GM18502 (cell line): Measurements from ENCODE around the gene LDHAL6B.

Experiments
- ATAC-seq: cut with Tn5 transposase; IDR thresholded peaks from one replicate; pipeline ENCODE4 v1.9.1; 2021; ENCODE audit warnings: mild to moderate bottlenecking; ENCODE audit not compliant: unreplicated experiment, poor library complexity

Gene LDHAL6B

DNA sequence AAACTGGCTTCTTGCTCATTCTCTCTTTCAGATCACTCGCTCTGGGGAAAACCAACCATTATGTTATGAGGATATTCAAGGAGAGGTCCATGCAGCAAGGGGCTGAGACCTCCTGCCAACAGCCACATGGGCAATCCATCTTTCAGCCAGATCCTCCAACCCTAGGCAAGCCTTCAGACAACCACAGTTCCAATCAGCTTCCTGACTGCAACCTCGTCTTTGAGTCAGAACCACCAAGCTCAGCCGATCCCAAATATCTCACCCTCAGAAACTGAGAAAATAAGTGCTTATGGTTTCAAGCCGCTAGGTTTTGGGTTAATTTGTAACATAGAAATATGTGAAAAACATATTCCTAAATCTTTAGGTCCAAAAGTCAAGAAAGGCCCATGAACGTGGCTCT lies 10.3 kb downstream of the LDHAL6B start:
- ATAC-seq: no peak

DNA sequence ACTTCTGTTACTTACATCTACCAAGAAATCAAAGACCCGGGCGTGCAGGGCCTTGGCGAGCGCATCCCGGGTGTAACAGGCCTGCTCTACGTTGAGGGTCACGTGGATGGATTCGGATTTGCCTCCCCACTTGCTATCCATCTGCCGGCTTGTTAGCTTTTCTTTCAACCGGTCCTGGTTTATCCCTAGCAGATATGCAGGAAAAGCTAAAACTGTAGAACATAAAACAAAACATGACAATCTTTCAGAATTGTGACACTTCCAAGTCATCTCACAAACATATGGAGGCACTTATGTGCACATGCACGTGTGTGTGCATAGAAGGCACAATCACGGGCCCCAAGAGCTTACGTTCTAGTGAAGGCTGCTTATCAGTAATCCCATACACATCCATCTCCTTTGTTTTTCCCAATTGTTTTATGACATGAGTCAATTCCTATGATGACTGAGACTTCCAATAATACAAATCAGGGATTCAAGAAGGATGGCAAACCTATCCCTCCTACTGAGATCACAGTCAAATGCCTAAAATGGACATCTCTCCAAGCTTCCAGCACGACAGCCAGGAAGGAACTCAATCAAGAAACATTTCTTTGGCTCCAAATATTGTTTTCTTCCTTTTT lies 11.3 kb downstream of the LDHAL6B start:
- ATAC-seq: no peak

DNA sequence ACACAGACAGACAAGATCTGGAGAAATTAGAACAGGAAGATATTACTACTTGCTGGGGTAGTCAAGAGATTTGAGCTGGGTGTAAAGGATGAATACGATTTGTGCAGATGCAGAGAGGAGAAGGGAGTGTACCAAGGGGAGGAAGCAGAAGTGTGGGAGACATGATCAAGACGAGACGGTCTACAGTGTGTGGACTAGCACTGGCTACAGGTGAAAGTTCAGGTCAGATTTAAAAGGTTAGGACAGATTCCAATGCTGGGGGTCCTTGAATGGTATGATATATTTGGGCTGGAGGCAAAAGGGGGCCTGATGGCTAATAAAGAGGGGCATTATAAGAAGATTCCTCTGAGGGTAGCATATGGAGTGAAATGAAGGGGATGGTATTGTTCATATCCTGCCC lies 12.1 kb downstream of the LDHAL6B start:
- no peak for ATAC-seq

DNA sequence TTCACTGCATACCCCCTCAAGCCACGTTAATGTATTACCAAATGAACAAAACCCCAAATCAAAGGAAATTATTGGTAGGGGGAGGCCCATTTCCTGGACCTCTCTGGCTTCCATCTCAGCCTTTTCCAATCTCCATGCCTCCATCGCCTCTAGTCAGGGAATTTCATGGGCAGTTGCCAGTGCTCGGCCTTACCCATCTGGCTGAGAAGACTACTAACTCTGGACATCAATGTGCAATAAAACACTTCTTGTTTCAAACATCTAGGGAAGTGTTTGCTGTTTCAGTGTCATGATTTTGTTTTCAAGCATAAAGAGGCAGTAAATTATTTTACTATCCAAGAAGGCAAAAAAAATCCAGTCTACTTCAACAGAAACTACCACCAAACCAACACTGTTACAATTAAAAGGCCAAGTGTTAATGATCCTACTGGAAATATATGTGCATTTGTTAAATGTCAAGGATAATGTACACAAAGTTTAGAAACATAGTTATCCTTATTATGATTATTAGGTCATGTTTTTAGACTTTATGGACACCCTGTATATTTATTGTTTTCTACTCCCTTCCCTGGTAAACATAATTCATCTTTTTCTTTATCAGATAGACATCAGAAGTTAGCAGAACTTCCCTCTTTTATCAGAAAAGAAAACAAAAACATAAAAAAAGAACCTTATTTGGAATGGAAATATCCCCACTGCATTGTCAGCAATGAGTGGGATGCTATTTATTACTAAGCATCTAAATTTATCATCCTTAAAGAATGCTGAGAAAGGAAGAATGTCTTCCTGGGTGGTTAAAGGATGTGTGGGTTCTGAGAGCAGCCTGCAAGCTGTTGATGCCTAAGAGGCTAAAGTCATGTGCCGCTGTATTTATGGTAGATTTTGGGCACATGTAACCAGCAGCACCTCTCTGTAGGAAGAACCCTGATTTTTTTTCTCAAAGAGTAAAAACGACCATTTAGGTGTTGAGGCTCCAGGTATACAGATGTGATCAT lies 15.2 kb downstream of the LDHAL6B start:
- ATAC-seq: no peak

DNA sequence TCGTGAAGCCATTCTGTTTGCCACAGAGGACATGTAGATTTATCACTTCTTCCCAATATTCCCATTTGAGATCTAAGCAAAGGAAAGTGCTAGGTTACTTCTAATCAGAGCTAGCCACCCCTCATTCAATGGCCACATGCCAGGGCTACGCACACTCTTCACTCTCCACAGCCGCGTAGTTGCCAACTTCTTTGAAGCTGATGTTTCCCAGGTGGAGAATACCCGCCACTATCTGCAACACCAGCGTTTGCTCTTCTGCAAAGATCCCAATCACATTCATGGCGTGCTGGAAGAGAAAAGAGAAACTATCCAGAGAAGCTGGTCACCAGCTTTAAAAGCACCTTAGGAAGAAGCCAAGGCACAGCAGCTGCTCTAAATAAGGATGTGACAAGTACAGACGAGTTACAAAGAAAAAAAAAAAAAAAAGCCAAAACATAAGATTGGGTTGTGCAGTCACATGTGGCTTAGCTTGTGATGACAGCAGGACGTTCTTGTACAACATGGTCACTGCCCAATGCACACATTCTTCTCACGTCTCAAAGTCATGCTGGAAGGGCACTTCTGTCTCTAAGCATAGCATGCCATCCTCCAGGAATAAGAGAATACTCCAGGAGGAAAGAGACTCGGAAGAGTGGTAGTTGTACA lies 16.4 kb downstream of the LDHAL6B start:
- ATAC-seq: no peak

DNA sequence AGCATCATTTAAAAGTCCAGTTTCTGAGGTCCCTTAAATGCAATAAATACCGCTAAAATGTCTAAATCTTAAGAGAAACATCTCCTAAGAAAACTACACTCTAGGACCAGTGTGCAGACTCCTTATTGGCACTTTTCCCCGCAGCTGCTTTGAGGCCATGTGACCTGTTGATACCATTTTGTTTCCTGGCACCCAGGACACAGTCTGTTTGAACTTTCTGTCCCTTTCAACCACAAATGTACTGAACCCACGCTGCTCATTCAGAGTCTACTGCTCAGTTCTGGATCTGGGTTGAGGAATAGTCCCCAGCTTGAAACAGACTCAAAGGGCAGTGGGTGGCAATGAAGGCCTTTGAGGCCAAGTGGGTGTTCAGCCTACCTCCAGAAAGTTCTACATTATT lies 17.1 kb downstream of the LDHAL6B start:
- ATAC-seq: no peak

DNA sequence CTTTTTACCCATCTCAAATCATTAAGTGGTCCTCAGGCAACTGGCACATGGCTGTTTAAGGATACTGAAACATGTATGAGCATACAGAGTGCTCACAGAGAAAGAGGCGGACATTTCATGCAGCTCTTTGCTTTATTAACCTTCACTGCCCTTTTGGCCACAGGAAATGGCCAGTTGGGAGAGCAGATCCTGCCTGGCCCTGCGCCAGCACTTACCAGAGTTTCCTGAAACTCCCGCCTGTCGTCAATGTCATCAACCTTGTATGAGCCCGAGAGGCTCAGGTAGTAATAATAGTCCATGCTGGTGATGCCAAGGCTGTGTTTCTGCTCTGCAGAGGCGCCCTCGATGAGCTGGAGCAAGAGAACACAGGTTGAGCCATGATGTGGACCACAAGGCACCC lies 17.8 kb downstream of the LDHAL6B start:
- no peak for ATAC-seq

DNA sequence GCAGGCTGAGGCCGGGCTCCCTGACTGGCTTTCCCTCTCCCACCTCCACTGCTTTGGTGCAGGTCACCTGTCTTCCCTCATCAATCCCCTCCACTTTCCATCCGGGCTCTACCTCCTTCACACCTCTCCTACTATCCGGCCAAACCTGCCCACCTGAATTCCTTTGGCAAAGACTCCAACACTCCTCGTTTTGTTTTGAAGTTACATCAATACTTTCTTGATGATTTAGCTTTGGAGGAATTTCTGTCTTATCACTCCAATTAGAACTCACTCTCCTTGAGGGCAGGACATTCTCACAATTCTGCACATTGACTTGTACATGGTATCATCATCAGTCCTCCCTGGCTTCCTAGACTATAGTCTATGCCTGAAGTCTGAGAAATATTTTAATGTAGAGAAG lies 20.4 kb downstream of the LDHAL6B start:
- no peak for ATAC-seq

DNA sequence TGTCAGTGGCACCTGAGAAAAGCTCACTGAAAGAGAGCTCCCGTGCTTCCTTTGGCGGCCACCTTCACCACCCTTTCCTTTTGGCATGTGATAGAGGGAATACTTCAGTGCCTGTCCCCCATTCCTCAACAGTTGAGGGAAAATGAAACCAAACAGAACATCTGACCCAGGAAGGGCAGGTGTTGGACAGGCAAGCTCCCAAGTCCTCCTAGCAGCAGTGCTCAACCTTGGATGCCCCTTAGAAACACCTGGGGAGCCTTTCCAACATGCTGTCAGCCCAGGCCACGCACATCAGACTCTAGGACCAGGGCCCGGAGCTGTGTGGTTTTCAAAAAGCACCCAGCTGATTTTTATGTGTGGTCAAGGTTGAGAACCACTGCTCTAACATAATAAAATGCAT lies 22.4 kb downstream of the LDHAL6B start:
- ATAC-seq: no peak

DNA sequence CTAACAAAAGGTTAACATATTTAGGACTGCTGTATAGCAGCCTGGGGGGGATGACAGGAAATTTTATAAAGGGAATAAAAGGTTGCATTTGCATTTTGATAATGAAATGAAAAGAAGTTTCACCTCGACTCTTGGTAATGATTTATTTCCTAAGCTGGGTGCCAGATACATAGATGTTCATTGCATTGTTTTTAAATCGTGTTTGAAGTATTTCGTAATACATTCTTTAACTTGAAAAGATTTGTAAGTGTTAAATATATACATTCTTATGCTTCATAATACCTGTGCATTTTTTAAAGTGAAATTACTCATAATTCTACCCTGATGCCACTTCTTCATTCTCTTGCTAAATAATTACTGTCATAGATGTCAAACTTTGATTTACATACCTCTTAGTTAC lies 22.8 kb downstream of the LDHAL6B start:
- ATAC-seq: no peak

DNA sequence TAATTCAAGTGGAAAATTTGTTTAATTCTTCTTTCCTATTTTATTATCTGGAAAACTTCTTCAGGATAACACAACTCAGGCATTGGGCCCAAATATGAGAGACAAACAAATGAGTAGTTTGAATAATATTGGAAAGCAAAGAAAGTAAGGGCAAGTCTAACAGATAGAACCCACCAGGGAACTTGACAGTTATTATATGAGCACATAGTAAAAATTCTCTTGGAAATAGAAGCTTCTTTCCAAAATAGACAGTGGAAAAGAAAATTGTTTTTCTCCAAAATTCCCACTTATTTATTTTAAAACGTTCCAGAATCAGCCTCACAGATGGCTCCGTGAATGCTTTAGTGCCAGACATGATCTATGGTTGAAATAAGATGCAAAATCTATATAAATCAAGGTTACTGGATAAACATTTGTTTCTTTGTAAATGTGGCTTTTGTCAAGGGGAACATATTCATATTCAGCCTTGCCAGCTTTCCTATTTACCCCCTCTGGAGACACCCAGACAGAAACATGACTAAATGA lies 23.9 kb downstream of the LDHAL6B start:
- ATAC-seq: no peak

DNA sequence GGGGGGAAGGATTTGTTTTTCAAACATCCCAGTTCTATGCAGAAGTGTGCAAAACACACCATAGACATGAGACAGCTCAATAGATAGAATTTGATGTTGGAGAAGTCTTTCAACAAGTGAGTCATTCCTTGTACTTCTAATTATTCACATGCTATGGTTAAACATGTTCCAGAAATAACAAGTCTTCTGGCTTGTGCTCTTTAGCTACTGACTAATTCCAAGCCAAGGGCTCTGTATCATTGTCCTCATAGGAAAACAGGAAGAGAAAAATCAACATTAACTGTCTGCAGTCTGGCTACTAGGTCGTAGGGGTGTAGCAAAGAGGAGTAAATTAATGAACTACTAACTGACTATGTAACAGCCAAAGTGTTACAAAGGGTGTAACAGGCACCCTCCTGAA lies 25.8 kb downstream of the LDHAL6B start:
- no peak for ATAC-seq

DNA sequence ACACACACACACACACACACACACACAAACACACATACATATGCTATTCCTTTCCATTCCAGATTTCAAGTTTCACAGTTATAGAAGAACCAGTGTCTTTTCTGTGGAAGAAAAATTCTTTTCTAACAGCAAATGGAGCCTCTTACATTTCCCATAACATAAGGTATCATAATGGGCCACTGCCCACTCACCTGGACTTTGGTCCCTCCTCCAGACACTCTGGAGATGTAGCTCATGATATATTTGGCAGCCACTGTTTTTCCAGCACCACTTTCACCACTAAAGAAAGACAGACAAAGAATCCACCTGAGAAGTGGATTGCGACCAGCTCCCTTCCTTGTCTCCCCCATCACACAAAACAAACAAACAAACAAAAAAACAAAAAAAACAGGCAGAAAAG lies 29.8 kb downstream of the LDHAL6B start:
- no peak for ATAC-seq

DNA sequence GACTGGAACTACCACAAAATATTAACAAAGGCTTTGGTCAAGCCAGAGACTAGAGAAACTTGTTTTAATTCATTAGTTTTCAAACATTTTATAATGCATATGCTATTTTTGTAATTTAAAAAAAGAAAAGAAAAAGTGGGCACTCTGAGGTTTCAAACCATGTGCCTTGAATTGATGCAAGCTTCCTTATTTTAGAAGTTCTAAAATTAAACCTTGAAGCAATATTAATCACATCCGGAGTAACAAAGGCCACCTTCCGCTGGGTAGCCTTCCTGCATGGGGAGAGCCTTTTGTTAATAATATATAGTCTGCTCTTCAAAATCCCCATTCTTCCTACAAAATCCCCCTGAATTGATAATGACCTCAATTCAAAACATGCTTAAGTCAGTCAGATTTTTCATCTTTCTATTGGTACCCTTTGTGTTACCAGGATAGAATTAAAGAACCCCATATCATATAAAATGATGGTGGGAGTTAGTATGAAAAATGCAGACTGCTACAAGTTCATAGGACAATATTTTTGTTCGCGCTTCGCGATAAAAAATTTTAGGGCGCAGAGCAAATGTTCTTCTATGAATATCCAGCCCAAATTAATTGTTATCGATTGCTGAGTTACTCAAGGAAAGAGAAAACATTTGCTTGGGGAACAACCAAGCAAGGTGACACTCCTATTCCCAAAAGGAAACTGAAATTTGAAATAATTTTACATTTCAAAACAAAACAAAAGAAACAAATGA lies 30.6 kb downstream of the LDHAL6B start:
- peak; percentile 67 for ATAC-seq

DNA sequence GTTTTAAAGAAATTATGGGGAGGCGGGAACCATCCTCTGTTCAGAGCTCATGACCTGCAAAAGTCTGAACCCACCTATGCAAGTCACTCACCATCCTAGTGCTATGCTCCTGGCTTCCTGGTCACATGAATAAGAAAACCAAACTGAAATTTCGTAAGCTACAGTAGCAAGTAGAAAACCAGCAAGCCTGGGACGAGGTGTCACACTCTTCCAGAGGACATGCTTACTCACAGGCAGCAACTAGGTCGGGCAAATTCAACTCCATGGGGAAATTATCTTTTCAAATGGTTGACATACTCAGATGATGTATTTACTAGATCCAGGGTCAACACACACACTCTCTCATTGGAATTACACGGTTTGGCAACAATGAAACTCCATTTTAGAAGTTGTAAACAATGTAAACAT lies 31.3 kb downstream of the LDHAL6B start:
- ATAC-seq: peak; percentile 55

DNA sequence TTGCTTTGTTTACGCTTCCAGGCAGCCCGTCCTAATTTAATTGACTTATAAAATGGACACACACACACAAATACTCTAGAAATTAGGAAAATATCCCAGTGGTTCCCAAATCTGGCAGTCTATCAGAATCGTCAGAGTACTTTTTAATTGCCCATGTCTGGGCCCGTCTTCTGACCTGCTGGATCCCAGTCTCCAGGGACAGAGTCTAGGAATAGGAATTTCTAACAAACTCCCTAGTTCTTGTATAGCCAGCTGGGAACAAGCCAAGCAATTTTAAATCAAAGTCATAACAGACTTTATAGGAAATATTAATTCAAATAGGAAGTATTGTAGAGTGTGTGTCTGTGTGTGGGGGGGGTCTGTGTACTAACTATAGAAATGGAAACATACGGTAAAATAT lies 33.4 kb downstream of the LDHAL6B start:
- no peak for ATAC-seq

DNA sequence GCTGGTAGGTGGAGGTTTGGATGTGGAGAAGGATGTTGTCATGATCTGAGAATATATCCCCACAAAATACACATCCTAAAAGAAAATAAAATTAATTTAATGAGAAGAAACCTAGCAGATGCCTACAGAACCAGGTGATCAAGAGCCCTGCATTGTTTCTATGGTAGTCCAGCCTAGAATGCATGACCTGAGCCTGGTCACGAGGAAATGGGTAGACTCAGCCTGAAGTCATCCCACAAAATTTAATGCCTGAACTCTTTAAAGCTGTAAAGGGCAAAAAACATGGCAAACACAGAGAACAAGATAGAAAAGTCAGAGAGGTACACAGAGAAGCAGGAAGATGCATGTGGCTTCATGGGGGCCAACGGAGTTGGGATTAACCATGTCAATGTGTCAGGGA lies 36.0 kb downstream of the LDHAL6B start:
- ATAC-seq: no peak

DNA sequence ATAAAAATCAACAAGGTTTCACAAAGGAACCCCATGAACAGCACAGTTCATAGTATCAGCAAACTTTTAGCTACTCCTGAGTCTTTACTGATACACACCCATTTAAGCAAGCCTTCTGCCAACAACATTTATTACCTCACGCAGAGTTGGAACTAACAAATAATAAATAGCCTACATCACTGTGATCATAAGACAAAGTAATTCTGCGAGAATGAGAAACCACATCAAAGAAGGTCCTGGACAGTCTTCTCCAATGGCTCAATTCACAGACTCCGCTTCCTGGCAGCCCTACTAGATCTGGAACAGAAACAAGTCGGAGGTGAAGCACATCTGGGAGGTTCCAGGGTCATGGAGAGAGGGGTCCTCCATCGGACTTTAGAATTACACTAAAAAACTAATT lies 37.0 kb downstream of the LDHAL6B start:
- no peak for ATAC-seq

DNA sequence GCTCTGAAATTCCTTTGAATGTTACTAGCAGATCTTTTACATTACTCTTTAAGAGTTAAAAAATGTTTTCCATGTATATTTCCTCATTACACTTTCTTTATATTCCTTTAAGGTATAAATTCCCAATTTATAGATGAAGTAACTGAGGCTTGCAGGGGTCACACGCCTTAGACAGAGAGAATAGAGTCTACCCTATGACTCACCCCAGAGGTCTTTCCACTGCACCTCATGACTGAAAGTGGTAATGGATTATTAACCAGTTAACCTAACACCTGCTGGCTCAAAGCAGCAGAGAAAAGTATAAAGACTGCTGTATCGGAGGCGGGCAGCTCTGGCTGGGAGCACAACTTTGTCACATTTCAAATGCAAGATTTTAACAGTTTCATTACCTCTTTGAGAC lies 37.7 kb downstream of the LDHAL6B start:
- peak; percentile 88 for ATAC-seq

DNA sequence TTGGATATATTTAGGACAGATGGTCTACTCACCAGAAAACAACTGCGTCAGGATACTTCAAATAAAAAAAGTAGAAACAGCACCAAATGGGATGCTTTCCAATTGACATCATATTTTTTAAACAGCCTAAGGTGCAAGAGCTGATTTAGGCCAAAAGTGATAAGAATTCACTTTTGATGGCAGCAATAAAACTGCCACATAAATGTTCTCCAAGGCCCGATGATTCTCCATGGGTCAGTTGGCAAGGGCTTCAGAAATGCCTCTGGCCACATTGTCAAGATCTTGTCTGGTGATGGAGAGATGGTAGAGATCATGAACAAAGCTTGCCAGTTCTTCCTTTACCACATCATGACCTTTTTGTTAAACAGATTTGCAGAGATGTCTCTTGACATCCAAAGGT lies 38.9 kb downstream of the LDHAL6B start:
- no peak for ATAC-seq
